Activated T-helper 1 cell treated with anti-CD3 and anti-CD28 coated beads, Interleukin-2, amount 50 U/mL, for 16 hours (primary cell): ENCODE data around the gene RNF133.

Source experiments
- DNase-seq, 2 donors: peaks; one replicate each; pipeline ENCODE4 v3.0.0-alpha.2; 2020; ENCODE audit warnings: low read depth in 1 of 2, low spot score in 1 of 2

RNF133 gene, protein sequence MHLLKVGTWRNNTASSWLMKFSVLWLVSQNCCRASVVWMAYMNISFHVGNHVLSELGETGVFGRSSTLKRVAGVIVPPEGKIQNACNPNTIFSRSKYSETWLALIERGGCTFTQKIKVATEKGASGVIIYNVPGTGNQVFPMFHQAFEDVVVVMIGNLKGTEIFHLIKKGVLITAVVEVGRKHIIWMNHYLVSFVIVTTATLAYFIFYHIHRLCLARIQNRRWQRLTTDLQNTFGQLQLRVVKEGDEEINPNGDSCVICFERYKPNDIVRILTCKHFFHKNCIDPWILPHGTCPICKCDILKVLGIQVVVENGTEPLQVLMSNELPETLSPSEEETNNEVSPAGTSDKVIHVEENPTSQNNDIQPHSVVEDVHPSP

DNA sequence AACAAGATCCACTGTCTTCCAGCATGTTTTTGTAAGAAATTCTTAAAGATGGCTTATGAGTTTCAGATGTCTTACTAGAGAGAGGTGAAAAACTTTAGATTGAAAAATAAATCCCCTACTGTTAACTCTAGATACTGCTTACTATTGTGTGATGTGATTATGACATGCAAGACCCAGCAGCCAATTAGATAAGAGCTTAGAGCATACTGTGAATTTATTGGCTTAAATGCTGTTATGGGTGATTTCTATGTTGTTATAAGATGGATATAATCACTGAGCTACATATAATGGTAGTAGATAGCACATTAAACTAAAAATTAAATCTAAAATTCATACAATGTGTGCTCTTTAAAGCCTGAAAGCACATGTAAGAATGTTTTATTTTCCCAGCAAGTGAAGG, at the start of gene RNF133:
Gene RNF133, minus strand, starts transcription at position 101 of the 400 bp plus-strand sequence. CDS start 199 bp downstream, outside the sequence.
- DNase-seq: no peak

DNA sequence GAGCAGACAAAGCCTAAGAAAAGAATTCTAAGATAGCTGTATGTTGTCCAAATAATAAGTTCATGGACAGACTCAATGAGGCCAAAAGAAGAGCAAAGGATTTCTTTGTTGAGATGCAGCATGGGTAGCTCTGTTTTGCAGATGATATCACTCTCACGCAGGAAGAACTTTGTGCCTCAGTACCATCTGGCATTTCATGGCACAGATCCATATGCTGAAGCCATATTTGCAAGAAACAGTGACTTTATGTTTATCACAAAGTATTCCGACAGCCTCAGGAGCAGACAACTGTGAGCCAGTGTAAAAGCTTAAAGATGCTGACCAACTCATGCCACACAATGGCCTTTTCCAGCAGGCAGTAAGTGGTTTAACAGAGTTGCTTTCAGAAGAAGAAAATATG, 49.3 kb upstream of the RNF133 start:
- DNase-seq: no peak

DNA sequence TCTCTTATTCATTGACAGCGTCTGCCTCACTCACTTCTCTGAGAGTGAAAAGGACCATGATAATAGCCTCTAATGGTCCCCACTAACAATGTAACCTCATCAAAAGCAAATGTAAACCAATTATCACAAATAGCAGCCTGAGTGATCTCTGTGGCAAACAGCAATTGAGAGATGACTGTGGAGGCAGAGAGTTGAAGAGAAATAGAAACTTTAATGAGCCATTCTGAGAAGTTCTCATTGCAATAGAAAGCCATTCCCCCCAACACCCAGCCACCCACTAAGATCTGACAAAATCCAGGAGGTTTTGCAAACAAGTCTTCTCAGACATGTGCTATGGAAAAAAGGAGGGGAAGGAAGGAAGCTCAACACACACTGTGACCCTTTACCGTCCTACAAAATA, 48.0 kb upstream of the RNF133 start:
- DNase-seq: no peak

DNA sequence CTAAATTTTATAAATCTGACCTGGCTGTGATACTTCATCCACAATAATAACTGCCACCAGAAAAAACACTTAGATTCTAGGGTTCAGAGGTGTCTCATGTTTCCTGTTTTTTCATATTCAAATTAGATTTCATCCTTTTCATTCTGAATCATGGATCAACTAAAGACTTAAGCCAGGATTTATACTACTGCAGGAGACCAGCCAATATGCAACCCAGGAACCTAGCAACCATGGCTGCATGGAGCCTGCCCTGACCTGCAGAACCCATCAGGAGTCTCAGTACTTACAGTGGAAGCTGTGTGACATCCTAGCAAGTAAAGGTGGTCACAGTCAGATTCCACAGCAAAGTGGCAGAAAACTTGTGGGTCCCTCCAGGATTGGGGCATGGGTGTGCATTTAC, 44.3 kb upstream of the RNF133 start:
- no peak for DNase-seq

DNA sequence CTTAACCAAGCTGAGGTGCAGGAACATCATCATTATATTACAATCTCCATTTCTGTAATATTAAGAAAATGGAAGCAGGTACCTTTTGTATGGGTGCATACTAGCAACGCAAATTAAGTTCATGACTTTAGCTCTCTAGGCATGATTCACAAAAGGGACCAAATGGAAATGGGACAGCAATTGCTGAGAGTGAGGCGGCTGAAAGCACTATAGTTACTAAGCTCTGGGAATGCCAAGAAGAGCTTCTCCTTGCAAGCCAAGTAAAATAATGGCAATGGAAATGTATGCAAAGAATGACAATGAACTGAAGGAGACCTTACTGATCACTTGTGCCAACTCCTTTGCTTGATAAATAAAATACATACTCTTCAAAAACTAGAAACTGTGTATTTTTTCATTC, 40.0 kb upstream of the RNF133 start:
- DNase-seq: no peak

DNA sequence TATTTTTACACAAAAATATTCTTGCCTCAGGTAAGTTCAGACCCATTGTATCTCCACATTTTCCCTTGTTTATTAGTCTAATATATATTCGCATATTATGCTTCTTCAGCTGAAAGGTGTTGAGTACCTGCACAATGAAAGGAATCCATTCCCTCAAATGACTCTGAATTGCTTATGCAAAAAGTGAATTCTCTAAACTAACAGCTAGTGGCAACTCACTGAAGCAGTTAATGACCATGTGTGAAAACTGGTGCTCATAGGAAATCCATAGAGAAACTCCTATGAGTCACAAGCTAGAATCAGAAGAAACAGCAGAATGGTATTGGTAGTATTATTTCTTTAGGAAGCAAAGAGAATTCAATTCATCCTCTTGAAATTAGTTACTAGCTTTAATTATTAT, 37.3 kb upstream of the RNF133 start:
- DNase-seq: no peak

DNA sequence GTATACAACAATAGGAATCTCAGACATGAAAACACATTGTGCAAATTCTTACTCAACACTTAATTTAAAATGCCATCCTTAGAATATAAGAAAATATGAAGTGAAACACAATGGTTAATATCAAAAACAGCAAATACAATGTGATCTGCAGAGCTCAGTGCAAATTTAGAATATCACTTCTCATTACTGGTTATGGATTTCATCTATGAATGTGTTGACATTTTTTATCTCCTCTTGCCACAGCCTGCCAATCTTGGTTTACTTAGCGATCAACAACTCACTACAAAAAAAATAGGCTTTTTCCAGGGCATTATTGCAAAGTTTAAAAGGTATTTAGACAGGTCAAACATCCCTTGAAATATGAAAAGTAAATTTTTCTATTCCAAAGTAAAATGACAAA, 28.8 kb upstream of the RNF133 start:
- DNase-seq: no peak

DNA sequence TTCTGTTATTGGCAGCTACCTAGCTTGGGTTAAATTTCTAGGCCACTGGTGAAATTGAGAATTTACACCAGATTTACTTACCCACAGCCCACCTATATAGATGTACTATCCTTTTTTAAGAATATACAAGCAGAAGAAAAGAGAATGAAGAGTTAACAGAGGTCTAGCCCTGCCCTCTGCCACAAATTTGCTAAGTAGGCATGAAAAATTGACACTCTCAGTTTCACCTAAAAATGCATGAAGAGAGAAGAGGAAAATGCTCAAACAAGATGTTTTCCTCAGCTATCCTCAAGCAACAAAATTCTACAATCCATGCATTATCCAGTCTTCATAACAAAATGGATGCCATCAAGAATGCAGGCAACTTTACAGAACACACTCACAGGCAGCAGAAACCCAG, 28.4 kb upstream of the RNF133 start:
- DNase-seq: no peak

DNA sequence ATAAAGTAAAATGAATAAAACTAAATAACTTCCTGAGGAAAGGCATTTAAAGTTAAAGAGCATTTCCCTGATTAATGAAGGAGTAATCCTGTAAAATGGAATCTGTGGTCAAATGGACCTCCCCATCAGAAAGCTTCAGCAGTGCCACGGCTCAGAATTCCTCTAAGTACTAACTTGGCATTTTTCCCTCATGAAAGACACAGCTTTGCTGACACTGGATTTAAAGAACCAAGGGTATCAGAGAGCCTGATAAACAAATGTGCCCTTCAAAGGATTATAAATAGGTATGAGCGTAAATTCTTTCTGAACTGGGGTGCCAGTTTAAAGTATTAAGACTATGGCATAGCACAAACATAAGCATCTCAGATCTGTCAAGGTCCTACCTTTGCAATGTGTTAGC, 28.0 kb upstream of the RNF133 start:
- DNase-seq: no peak

DNA sequence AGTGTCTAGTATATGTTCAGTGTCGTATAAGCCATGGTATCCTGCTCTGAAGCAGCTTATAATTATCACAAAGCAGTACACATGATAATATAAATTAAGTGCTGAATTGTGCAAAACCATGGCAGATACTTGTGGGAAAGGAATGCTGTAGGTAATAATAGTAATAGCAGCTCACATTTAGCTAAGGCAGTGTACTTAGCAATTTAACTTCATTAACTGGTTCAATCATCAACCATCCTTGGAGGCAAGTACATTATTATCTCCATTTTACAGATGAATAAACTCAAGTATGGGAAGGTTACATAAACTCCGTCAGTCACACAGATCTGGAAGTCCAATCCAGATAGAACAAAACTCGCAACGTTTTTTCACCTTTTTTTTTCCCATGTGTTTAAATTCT, 25.4 kb upstream of the RNF133 start:
- no peak for DNase-seq

DNA sequence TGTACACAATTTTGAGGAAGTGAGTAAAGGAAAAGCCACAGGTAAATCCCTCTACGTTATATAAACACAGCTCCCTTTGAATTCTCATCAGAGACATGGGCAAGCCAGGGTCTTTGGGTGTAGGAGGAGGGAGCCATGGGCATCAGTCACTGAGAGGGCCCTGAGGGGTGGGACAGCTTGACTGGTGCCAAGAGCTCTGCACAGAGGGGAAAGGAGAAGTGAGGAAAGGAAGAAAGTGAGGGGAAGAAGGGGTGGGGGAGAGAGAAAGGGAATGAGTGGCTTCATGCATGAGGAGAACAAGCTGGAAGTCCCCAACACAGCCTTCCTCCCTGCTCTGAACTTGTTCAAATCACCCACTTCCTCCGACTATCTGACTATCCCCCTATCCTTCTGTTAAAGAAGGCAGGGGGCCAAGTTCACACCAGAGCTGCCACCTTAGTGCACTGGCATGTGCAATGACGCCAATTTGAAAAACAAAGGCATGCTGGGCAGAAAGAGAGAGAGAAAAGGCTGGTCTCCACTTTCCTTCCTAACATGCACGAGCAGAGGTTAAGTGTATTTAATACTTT, 20.2 kb upstream of the RNF133 start:
- DNase-seq: no peak

DNA sequence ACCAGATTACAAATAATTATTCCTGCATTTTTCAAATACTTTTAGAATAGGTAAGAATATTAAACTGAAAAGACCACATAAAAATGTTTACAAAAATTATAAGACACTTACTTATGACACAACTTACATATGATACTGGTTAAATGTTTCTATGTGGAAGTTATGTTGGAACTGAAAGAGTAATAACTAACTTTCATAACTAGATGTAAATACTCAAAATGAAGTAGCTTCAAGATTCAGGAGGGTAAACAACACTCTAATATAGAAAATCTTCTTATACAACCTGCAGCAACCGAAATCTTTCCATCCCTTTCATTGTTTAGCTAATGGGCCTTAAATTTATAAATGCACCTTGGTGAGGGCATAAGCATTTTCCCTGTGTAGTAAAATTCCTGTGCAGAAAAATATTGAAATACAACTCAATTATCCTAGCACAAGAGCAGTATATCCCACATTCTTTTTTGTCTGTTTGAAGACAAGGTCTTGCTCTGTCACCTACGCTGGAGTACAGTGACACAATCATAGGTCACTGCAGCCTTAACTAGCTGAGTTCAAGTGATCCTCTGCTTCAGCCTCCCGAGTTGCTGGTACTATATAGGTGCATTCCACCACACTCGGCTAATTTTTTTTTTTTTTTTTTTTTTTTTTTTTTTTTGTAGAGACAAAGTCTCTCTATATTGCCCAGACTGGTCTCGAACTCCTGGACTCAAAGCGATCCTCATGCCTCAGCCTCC, 18.6 kb upstream of the RNF133 start:
- DNase-seq: no peak

DNA sequence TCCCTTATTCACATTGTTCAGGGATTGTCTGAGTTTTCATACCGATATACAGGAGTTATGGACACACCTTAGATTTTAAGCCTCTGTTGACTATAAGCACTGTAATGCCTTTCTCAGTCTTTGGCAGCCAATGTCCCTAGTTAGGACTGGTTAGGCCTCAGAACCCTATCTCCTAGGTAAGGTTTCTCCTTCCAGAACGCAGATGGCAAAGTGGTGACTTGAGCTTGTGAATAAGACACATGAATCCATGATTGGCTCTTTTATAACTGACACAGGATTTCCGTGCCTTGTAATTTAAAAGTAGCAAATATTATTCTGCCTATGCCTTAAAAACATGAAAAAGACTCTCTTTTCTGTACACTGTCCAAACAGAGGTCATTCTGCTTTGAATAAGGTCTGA, 16.3 kb upstream of the RNF133 start:
- no peak for DNase-seq

DNA sequence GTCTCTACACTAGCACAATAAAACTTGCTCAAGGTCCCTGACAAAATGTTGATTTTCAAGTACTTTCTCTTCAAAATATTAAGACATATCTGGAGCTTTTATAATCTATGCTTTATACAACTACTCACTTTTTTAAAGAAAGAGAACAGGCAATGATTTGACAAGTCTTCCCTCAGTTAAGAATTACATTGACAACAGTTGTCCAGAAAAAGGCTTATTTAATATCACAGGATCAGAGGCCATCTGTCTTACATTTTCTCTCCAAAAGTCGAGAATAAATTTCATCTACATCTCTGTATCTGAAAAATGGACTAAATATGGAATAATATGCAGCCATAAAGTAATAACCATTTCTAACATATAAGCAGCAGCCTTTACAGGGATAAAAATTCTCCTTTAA, 12.0 kb upstream of the RNF133 start:
- DNase-seq: no peak

DNA sequence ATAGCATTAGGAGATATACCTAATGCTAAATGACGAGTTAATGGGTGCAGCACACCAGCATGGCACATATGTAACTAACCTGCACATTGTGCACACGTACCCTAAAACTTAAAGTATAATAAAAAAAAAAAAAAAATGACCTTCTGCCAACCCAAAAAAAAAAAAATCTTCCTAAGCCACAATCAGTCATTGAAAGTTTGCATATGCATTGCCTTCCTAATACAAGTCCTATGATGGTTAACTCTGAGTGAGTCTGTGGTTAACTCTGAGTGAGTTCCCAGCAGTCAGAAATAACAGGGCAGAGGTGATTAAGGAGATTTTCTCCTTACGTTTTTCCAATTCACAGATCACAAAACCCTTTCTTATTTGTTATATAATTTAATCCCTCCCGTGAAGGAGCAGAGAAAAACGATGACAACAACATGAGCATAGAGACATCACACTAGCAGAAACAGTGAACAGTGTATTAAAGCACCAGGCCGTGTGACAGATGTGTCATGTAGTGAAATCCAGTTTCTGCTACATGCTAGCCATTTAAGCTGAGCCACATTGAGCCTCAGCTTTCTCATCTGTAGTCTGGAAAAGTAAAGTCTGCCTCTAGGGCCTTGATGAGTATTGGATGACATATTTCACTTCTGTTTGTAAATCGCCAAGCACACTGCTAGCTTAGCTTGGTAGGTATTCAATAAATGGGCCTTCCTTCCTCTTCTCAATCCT, 11.2 kb upstream of the RNF133 start:
- DNase-seq: no peak

DNA sequence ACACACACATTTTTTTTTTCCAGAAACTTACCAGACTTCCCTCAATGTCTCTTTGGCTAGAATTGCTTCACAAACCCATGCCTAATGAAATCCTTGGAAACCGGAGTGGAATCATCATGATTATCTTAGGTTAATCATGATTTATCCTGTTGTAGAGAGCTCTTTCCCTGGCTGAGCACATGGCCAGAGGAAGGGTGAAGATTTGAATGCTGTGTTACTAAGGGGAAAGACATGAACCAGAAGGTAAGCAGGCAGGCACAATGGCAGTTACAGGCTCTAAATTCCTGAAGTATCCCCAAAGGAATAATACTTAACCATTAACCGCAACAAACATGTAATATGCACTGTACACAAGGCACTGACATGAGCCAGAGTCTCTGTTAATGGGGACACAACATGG, 7.9 kb upstream of the RNF133 start:
- no peak for DNase-seq

DNA sequence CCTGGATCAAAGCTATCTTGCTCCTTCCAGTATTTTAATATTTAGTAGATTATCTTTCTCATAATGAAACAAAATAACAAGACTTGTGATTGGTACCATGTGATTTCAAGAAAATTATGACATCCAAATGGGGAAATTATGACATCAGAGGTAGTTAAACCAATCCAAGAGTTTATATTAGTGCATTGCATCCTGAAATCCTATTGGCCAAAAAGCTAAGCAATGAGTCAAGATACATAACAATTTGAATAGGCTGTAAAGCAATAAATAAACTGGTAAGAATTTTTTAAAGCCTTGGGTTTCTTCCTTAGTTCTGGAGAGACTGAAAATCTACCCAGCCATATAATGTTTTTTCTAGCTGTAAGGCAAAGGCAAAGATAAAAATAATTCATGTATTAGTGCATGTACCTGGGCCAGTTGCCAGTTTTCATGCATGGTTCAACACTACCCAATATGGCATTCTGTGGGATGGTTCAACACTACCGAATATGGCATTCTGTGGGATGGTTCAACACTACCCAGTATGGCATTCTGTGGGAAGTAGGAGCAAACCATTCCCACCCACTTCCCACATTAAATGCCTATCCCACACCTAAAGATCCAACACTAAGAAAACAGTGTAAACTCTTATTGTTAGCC, 4.1 kb upstream of the RNF133 start, which contains the start of gene RNF148:
Gene RNF148, minus strand, starts transcription at position 51 of the 639 bp plus-strand sequence. CDS start 172 bp downstream, outside the sequence.
- DNase-seq: no peak

DNA sequence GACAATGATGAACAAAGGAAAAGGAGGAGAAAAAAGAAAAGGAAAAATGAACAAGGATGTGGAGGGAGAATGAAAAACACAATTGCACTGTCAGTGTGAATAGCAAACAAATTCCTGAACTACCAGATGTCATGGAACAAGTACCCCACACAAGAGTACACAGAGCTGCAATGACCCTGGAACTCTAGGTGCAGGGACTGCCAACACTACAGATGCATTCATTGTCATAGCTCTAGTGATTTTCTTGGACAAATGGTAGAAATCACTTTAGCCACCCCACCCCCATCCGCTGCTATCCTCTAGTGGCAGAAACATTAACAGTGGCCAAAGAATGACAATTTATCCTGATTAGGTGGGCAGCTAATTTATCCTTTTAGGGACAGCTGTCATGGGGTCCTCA, 3.1 kb downstream of the RNF133 start:
- no peak for DNase-seq

DNA sequence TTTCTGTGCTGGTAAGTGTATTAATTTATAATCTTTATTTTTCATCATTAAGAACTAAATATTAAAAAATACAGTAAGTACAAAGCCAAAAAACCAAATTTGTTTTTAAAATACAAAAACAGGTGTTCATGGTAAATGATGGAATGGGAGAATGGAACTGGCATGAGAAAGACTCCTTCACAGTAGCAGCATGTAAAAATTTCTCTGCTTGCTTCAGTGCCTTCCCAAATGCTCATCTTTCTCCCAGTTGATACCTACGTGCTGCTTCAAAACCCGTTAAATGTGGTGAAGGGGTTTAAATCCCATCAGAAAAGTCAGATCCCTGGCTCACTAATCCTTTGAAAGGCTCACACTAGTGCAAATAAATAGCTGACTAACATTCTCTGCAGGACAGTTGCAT, 4.2 kb downstream of the RNF133 start:
- DNase-seq: no peak

DNA sequence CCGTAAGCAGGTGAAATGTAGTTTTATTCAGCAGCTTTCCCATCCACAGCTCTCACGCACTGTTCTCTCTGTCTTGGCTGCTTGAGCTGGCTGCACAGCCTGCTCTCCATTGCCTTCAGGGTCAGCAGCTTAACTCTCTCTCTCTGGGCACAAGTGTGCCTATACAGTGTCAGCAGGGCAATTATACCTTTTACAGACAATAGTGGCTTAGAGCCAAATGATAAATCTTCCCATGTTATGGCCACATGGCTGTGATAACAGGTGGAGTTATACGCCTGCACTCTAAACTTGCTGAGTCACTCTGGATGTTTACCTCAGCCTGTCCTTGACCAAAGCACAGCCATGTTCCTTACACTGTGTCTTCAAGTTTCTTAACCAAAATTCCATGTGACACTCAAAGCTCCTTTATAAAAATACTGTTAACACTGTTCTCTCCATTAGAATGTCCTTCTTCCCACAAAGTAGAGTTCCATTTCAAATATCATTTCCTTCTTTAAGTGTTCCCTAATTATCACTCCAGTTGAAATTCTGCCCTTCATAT, 6.1 kb downstream of the RNF133 start:
- DNase-seq: no peak
